Endothelial cell of umbilical vein (primary cell): ENCODE results near the gene FOXN1. TPM values are rescaled to one million over a fixed set of nuclear protein-coding genes. Genes with fewer than 3 reads are reported as not detected.

Experiments used
- BruUV-seq: library from RNA; stranded (reverse); fragments of 400-500 nt; replicated peaks from 2 replicates; lab custom pipeline; 2021; lab: Mats Ljungman, UMichigan
- CTCF ChIA-PET: fragments of 300-600, 350-600 bp; sonication (Branson Sonifier 250); formaldehyde crosslinking; loops from one replicate; lab custom pipeline; 2021; ENCODE audit warnings: antibody characterized with exemption, inconsistent platforms; lab: Charles Lee
- POLR2A ChIA-PET: fragments of 300-600, 350-600 bp; sonication (Branson Sonifier 250); formaldehyde crosslinking; loops from one replicate; lab custom pipeline; 2021; ENCODE audit warnings: antibody characterized with exemption, inconsistent platforms; lab: Charles Lee
- DNase-seq: peaks from one replicate; pipeline ENCODE4 v3.0.0-alpha.2; 2011; ENCODE audit warnings: low read depth, low spot score
- FAIRE-seq: peaks from 2 replicates; lab custom pipeline; 2011; peaks lifted over from hg19 to GRCh38; lab: Jason Lieb, UNC
- H2AFZ ChIP-seq: 2 replicates; pipeline ENCODE4 v1.6.0; 2012; ENCODE audit warnings: low read depth, low read length, control low read depth, inconsistent platforms
- H3K27ac ChIP-seq: 2 replicates; pipeline ENCODE4 v1.5.1; 2011; ENCODE audit warnings: low read depth, mild to moderate bottlenecking, control low read depth, low read length, moderate library complexity; ENCODE audit not compliant: insufficient read depth
- H3K27me3 ChIP-seq, 2 experiments: 2 replicates each; pipeline versions ENCODE4 v1.6.0 to v1.6.1; 2011; ENCODE audit warnings: low read length in 2 of 2, mixed read lengths in 1 of 2; ENCODE audit not compliant: control insufficient read depth in 2 of 2, insufficient read depth in 2 of 2
- H3K36me3 ChIP-seq, 2 experiments: 2 replicates in 1 of 2; 3 replicates in 1 of 2; pipeline ENCODE4 v1.5.1; 2011; ENCODE audit warnings: low read length in 2 of 2, mild to moderate bottlenecking in 1 of 2, moderate library complexity in 1 of 2; ENCODE audit not compliant: control insufficient read depth in 2 of 2, insufficient read depth in 2 of 2; ENCODE audit errors: extremely low read depth in 1 of 2
- H3K4me1 ChIP-seq: 3 replicates; pipeline ENCODE4 v1.5.1; 2011; ENCODE audit warnings: mild to moderate bottlenecking, low read length; ENCODE audit not compliant: control insufficient read depth, insufficient read depth; ENCODE audit errors: extremely low read depth
- H3K4me2 ChIP-seq: 2 replicates; pipeline ENCODE4 v1.6.1; 2011; ENCODE audit warnings: low read length, control low read depth, mixed read lengths; ENCODE audit not compliant: insufficient read depth
- H3K4me3 ChIP-seq, 3 experiments: fragments of 200-600 bp in 1 of 3; sonication (generic), shearing (Covaris generic) in 1 of 3; replicated peaks in 1 of 3; 2 replicates each; pipeline ENCODE4 v1.5.1; 2011 to 2016; ENCODE audit warnings: control low read depth in 3 of 3, low read length in 3 of 3, mild to moderate bottlenecking in 2 of 3, inconsistent platforms in 1 of 3, low read depth in 1 of 3, moderate library complexity in 1 of 3; ENCODE audit not compliant: insufficient read depth in 1 of 3
- H3K79me2 ChIP-seq: 2 replicates; pipeline ENCODE4 v1.6.0; 2012; ENCODE audit warnings: low read length, inconsistent platforms; ENCODE audit not compliant: control insufficient read depth, insufficient read depth
- H3K9ac ChIP-seq: replicated peaks from 2 replicates; pipeline ENCODE3; 2011; ENCODE audit warnings: low read length, control low read depth; ENCODE audit not compliant: insufficient read depth; ENCODE audit errors: extremely low read depth
- H3K9me1 ChIP-seq: replicated peaks from 3 replicates; pipeline ENCODE4 v1.6.0; 2011; ENCODE audit warnings: mild to moderate bottlenecking, low read length; ENCODE audit not compliant: control insufficient read depth, insufficient read depth; ENCODE audit errors: extremely low read depth
- H3K9me3 ChIP-seq: replicated peaks from 2 replicates; pipeline ENCODE4 v1.5.1; 2012; ENCODE audit warnings: low read length, inconsistent platforms; ENCODE audit not compliant: control insufficient read depth, insufficient read depth
- H4K20me1 ChIP-seq: replicated peaks from 2 replicates; pipeline ENCODE3; 2011; ENCODE audit warnings: mild to moderate bottlenecking, low read length; ENCODE audit not compliant: control insufficient read depth, insufficient read depth; ENCODE audit errors: extremely low read depth
- CTCF ChIP-seq, 2 donors: IDR thresholded peaks; 1 replicate in 1 of 2; 2 replicates in 1 of 2; pipeline ENCODE4 v1.5.1; 2011; ENCODE audit warnings: low read length in 2 of 2, mild to moderate bottlenecking in 2 of 2, moderate library complexity in 2 of 2, control low read depth in 1 of 2, inconsistent platforms in 1 of 2, low read depth in 1 of 2; ENCODE audit not compliant: insufficient read depth in 1 of 2; ENCODE audit errors: extremely low read depth in 1 of 2
- EZH2 ChIP-seq: IDR thresholded peaks from 2 replicates; pipeline ENCODE4 v1.6.1; 2012; ENCODE audit warnings: borderline replicate concordance, low read depth, mild to moderate bottlenecking, moderate library complexity, low read length, inconsistent platforms; ENCODE audit not compliant: severe bottlenecking
- FOS ChIP-seq: IDR thresholded peaks from 2 replicates; pipeline ENCODE4 v1.6.1; 2011; ENCODE audit warnings: mild to moderate bottlenecking, low read length, moderate library complexity, borderline replicate concordance; ENCODE audit not compliant: insufficient read depth
- GATA2 ChIP-seq: IDR thresholded peaks from 2 replicates; pipeline ENCODE4 v1.7.0; 2011; ENCODE audit warnings: low read depth, mild to moderate bottlenecking, moderate library complexity, mixed read lengths, low read length; ENCODE audit not compliant: insufficient read length, insufficient read depth
- JUN ChIP-seq: IDR thresholded peaks from 2 replicates; pipeline ENCODE4 v1.6.1; 2011; ENCODE audit warnings: borderline replicate concordance, low read depth; ENCODE audit not compliant: insufficient read length, insufficient read depth
- MAX ChIP-seq: IDR thresholded peaks from 2 replicates; pipeline ENCODE4 v1.6.1; 2011; ENCODE audit not compliant: insufficient read depth, insufficient read length
- MYC ChIP-seq: IDR thresholded peaks from one replicate; pipeline ENCODE4 v1.6.1; 2011; ENCODE audit warnings: mild to moderate bottlenecking, low read depth, low read length
- POLR2A ChIP-seq: IDR thresholded peaks from 2 replicates; pipeline ENCODE4 v1.6.1; 2012; ENCODE audit warnings: low read depth, mild to moderate bottlenecking, control low read depth, low read length
- POLR2AphosphoS5 ChIP-seq: IDR thresholded peaks from 2 replicates; pipeline ENCODE4 v1.6.1; 2012; ENCODE audit warnings: low read depth, mild to moderate bottlenecking, control low read depth, low read length, moderate library complexity; ENCODE audit not compliant: insufficient read depth
- dilution Hi-C: fragments of 300-500 bp; cut with MboI; formaldehyde crosslinking; loops from one replicate; pipeline ENCODE4 v1.15.0; 2019; ENCODE audit warnings: low sequenced_read_pairs; ENCODE audit not compliant: extremely low pct_ligation_motif_present
- intact Hi-C: fragments of 100-400 bp; cut with micrococcal nuclease; formaldehyde crosslinking; loops from one replicate; pipeline ENCODE4 v1.10.0; 2022
- polyA plus RNA-seq, 4 experiments: library from polyadenylated mRNA; depleted of rRNA in 3 of 4; stranded (reverse) in 3 of 4; unstranded in 1 of 4; fragments of >200 nt; gene quantifications; 2 replicates each; pipeline versions ENCODE4 v1.2.1 to v1.2.3, GENCODE V29; 2011 to 2012; ENCODE audit warnings: missing spikeins in 1 of 4
- total RNA-seq: library from RNA; stranded (reverse); gene quantifications from 2 replicates; pipeline ENCODE4 v1.2.3, GENCODE V29; 2021

FOXN1 gene
- total and polyA plus RNA-seq, 2 donors (not counting 3 experiments of a cell fraction or from before 2014, with no cell fraction given) = not detected

- Histone ChIP-seq H3K79me2 (no peaks in the 10 kb centered on the region), H3K4me1 (no peaks in the 10 kb centered on the region), H3K27me3 (peaks cover 0 to 16% of the 10 kb centered on the region in 2 experiments), H3K4me2 (no peak overlapping the region), H3K36me3 (no peaks in the 10 kb centered on the region), H3K4me3 (no peak overlapping the region), H3K9me3 (no peaks in the 10 kb centered on the region), H3K9ac (no peak overlapping the region), H3K9me1 (no peaks in the 10 kb centered on the region), H2AFZ (no peak overlapping the region), H4K20me1 (no peaks in the 10 kb centered on the region), H3K27ac (no peak overlapping the region)
- dilution Hi-C loops (no loop called here), intact Hi-C loops (no loop called here)
- ChIA-PET POLR2A (no interaction called here), CTCF (no interaction called here)
- DNase-seq (no peak), FAIRE-seq (no peak)
- TF ChIP-seq MYC = no peak
- TF ChIP-seq EZH2 = no peak
- TF ChIP-seq GATA2 = no peak
- TF ChIP-seq JUN = no peak
- no peak for TF ChIP-seq POLR2A
- TF ChIP-seq POLR2AphosphoS5 = no peak
- TF ChIP-seq FOS = no peak
- no peak for TF ChIP-seq MAX
- TF ChIP-seq CTCF (IDR thresholded peaks at IDR 0.05; ENCODE audit: extremely low read depth in 1 of 2, insufficient read depth in 1 of 2, low read depth in 1 of 2, low read length in 2 of 2) = no peak
- BruUV-seq = no TSS peak
Observed at GRCh38 chr17:28499684-28500357, 6.3 kb upstream of the FOXN1 start.
